ENCODE results near the gene ZNF530.

The ZNF530 gene

DNA sequence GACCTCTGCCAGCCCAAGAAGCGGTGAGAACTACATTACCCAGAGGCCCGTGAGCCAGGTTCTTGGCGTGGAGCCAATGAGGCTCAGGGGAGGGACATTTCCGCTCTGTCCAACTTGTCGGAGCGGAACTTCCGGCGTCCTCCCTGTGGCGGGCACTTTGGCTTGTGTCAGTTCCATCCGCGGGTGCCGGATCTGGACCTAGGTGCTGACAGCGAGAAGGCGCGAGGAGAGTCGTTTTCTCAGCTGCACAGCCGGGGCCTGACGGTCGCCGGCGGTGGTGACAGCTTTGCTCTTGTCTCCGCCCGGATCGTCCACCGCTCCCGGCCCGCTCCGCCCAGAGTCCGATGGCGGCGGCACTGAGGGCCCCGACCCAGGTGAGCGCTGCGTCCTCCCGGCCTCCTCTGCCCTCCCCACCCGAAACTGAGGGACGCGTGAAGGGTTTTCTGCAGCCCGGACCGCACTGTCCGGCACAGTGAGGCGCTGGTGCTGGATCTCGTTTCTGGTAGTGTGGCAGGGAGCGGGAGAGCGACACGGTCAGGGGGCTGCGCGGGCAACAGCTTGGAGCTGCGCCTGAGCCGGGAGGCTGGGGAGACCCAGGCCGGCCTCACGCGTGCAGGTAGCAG is at the start of gene ZNF530:
Gene ZNF530 (plus strand): TSS at position 125 of the 623 bp plus-strand sequence. CDS start 4,461 bp downstream, outside the sequence.
- peak; percentile 94 for DNase-seq (ENCODE audit: low spot score)

GRCh38 chr19:57552432-57552831 is 47.3 kb upstream of the ZNF530 start:
- DNase-seq (ENCODE audit: low spot score): peak; percentile 7

GRCh38 chr19:57557659-57558058 is 42.0 kb upstream of the ZNF530 start:
- DNase-seq (ENCODE audit: low spot score): no peak

- peak; percentile 17 for DNase-seq (ENCODE audit: low spot score)
Measured at GRCh38 chr19:57558525-57558924, 41.2 kb upstream of the ZNF530 start.

- peak; percentile 71 for DNase-seq (ENCODE audit: low spot score)
Measured at GRCh38 chr19:57559008-57559403, 40.7 kb upstream of the ZNF530 start.

GRCh38 chr19:57559404-57560025 is 40.2 kb upstream of the ZNF530 start, which contains the start of gene ZNF550:
TSS of gene ZNF550 (minus strand) at chr19:57559863. CDS start at chr19:57559682, 181 bp downstream.
- DNase-seq (ENCODE audit: low spot score): peak; percentile 97

- no peak for DNase-seq (ENCODE audit: low spot score)
Measured at GRCh38 chr19:57560049-57560491, 39.6 kb upstream of the ZNF530 start.

GRCh38 chr19:57563547-57563946 is 36.1 kb upstream of the ZNF530 start:
- DNase-seq (ENCODE audit: low spot score): no peak

DNA sequence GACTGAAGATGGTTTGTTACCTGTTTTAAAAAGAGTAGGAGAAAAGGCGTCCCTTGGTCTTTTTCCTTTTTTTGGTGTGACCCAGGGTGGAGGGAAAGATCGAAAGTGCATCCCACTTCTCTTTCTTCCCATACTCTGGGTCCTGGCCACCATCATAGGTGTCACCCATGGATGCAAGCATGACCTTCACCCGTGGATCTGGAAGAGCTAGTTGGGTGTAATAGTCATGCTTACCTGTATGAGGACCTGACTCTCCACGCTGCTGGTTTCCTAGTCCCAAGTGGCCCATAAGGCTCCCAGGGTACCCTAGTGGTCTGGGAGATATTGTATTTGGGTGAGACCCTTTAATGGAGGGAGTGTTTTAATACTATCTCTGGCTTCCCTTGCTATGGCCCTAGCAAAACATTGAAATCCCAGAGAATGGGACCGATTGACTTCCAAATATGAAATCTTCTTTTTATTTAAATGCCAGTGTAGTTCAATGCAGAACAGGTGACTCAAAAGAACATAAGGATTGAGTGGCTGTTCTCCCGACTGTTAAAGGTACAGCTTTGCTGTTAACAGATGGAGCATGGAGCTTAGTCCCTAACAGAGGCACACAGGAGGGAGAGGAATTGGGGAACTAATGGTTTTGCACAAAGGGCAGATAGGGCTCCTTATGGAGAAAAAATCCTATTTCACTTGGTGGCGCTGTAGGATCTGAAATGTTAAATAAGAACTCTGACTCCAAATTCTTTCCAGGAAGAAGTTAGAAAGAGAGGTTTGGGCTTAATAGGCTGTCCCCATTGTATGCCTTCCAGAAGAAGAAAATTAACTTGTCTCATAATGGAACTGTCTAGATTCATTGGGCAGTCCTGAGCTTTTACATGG is 33.1 kb upstream of the ZNF530 start:
- DNase-seq (ENCODE audit: low spot score): no peak

DNA sequence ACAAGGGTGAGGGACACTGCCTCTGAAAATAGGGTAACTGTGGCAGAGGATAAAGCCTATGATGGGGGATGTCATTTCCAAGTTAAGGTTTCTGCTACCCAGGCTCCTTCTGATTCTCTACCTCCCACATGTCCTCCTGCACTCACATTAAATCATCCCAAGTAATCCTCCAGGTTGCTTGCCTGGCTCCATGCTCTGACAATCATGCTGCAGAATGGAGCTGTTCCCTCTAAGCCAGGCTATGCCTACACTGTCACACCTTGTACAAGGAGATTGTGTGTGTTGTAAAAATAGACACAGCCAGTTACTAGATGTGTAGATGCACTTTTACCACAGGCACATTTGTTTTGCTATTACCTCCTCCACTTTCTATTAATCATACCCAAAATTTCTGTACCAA is 29.0 kb upstream of the ZNF530 start:
- DNase-seq (ENCODE audit: low spot score): no peak

GRCh38 chr19:57572415-57572947 is 27.2 kb upstream of the ZNF530 start:
- no peak for DNase-seq (ENCODE audit: low spot score)

DNA sequence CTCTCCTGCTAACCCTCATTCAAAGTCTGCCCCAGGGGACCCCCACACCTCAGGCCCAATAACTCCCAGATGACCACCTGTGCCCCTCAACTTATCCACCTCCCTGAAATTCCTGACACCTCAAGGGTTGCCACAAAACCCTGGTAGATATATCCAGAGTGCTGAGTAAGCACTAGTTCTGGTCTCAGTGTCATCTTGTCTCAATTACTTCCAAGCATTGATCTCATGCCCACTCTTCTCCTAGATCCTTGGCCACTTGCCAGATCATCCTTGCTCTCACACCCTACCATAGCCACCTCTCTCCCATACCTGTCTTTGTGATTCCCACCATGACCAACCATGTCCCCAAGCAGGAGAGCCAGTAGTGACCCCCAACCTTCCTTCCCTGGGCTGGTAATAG is 23.0 kb upstream of the ZNF530 start:
- no peak for DNase-seq (ENCODE audit: low spot score)

DNA sequence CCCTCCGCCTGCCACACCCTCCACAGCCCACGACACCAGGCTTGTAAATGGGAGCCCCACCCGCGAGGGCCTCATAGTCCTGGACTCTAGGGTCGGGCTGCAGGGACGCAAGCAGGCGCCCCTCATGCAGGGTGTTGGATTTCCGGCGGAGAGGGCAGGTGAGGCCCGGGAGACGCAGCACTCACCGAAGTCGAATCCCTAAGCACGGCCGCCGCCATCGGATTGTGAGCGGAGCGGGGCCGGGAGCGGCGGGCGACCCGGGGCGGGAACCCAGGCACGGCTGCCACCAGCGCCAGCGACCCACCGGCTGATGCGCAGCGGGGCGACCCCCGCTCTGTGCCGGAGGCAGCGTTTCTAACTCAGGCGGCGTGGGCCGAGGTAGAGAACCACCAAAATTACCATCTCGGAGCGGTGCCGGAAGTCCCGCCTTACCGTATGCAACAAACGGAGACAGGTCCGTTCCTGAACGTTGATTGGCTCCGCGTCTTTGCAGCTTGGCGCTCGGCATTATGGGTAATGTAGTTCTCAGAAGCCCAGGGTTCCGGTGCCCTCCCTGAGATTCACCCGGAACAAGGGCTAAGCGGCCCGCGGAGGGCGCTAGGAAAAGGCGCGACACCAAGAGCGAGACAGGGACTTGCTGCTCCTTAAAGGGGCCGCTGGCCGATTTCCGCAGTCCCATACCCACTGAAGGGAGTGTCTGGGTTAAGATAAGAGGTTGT is 21.0 kb upstream of the ZNF530 start, which contains the start of gene ZNF416:
Gene ZNF416 (minus strand): TSS at position 425 of the 719 bp plus-strand sequence. CDS start 207 bp downstream, at position 218.
- DNase-seq (ENCODE audit: low spot score): peak; percentile 100

GRCh38 chr19:57583104-57583520 is 16.6 kb upstream of the ZNF530 start:
- DNase-seq (ENCODE audit: low spot score): no peak

DNA sequence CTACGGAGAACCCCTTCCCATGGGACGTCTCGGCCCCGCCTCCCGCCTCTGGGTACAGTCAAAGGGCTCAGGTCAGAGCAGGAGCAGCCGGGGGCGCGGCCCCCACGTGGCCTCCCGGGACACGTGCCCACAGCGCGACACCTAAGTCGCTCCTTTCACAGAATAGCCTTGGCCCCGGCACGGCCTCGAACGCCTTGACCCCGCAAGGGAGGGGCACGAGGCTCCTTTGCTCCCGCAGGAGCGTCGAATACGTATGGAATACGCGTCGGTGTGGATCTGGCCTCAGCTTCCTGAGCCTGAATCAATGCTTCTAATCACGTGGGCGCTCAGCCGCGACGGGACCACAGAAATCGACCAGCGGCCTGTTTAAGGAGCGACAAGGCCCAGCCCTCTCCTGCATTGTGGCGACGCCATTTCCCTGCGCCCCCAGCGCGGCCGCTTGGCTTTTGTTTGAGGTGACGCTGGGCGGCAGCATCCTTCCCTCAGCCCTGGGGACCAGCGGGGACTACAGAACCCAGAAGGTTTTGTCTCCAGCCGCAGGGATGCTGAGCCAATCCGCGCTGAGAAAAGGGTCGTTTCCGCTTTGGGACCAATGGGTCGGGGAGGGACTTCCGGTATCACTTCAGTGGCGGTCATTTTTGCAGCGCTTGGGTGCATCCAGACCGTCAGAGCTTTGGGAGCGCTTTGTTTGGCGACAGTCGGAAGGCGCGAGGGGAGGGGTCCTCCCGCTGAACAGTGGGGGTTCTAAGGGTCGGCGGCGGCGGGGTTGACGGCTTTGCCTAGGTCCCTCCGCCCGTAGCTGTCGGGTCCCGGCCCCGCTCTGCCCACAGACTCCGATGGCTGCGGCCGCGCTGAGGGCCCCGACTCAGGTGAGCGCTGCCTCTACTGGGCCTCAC is 15.9 kb upstream of the ZNF530 start, which contains the start of gene ZIK1:
Gene ZIK1 (plus strand): TSS at position 625 of the 896 bp plus-strand sequence. CDS start 212 bp downstream, at position 837.
- peak; percentile 95 for DNase-seq (ENCODE audit: low spot score)

- no peak for DNase-seq (ENCODE audit: low spot score)
Measured at GRCh38 chr19:57587529-57587928, 12.2 kb upstream of the ZNF530 start.

- no peak for DNase-seq (ENCODE audit: low spot score)
Measured at GRCh38 chr19:57599377-57599760, 316 bp upstream of the ZNF530 start.

GRCh38 chr19:57606931-57607330 is 7.2 kb downstream of the ZNF530 start:
- no peak for DNase-seq (ENCODE audit: low spot score)

GRCh38 chr19:57611113-57611512 is 11.4 kb downstream of the ZNF530 start:
- no peak for DNase-seq (ENCODE audit: low spot score)
